NCI-H146 treated with DMSO at 0.1 percent for 48 hours (cell line): ENCODE data around the gene ZG16.
"Not testable (repeated sequence)": the region's sequence is repeated elsewhere in the genome, so short reads cannot be mapped to it uniquely, and the experiment has no call there.

Experiments
- DNase-seq: peaks from one replicate; lab custom pipeline; 2025; ENCODE audit not compliant: unreplicated experiment; lab: John Stamatoyannopoulos, UW

Gene ZG16

DNA sequence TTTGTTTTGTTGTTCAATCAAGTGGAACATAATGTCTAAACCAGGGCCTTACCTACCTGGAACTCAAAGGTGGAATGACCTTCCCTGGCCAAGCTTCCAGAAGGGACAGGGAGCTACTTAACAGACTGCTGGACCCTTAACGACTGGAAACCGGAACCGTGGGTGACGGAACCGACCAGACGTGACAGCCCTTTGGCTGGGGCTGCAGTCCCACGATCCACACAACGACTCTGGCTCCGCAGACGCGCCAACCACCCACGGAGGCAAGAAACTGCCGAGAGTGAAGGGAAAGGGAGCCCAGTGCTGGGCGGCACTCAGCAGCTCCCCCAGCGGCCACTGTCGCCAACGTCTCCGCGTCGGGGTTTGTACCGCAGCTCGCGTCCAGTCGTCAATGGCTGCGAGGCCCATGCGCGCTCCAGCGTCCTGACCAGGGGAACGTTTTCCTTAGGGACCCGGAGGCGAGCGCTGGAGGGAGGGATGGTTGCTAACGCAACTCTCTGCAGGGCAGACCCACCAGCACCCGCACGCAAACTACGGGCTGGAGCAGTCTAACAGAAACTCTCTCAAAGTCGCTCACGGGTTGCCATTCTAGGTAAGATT is 6.9 kb downstream of the ZG16 start:
- DNase-seq = no peak

DNA sequence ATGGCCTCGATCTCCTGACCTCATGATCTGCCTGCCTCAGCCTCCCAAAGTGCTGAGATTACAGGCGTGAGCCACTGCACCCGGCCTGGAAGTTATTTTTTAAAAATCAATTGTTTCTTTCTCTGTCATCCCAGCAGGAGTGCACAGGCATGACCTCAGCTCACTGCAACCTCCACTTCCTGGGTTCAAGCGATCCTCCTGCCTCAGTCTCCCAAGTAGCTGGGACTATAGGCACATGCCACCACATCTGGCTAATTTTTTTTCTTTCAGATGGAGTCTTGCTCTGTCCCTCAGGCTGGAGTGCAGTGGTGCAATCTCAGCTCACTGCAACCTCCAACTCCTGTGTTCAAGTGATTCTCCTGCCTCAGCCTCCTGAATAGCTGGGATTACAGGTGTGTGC is 9.1 kb downstream of the ZG16 start:
- not testable (repeated sequence) for DNase-seq

DNA sequence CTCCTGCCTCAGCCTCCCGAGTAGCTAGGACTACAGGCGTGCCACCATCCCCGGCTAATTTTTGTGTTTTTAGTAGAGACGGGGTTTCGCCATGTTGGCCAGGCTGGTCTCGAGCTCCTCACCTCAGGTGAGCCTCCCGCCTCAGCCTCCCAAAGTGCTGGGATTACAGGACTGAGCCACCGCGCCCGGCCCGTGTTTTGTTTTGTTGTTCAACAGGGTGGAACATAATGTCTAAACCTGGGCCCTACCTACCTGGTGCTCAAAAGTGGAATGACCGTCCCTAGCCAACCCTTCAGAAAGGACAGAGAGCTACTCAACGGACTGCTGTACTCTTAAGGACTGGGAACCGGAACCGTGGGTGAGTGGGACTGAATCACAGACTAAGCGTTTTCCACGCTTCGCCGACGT is 11.7 kb downstream of the ZG16 start:
- peak; percentile 56 for DNase-seq

DNA sequence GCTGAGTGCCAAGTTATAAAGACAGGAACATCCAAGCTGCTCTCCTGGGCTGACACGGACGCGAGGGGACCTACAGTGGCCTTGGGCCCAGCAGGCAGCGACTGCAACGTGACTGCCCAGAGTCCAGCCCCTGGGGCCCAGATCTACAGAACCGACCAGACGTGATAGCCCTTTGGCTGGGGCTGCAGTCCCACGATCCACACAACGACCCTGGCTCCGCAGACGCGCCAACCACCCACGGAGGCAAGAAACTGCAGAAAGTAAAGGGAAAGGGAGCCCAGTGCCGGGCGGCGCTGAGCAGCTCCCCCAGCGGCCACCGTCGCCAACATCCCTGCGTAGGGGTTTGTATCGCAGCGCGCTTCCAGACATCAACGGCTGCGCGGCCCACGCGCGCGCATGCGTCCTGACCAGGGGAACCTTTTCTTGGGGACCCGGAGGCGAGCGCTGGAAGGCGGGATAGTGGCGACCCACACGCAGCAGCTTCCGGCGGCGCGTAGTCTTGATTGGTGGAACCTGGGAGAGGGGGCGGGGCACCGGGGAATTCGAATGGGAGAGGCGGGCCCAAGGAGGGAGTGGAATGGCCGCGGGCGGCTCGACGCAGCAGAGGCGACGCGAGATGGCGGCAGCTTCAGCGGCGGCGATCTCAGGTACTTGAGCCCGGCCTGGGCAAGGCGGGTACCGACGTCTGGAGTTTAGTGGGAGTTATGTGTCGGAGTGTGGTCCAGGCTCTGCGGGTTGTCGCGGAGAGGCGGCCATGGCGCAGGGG is 12.3 kb downstream of the ZG16 start, which contains the start of gene KIF22:
KIF22 (plus strand) TSS at position 569 of the 766 bp plus-strand sequence; CDS start at position 578, 9 bp downstream.
- peak; percentile 98 for DNase-seq

DNA sequence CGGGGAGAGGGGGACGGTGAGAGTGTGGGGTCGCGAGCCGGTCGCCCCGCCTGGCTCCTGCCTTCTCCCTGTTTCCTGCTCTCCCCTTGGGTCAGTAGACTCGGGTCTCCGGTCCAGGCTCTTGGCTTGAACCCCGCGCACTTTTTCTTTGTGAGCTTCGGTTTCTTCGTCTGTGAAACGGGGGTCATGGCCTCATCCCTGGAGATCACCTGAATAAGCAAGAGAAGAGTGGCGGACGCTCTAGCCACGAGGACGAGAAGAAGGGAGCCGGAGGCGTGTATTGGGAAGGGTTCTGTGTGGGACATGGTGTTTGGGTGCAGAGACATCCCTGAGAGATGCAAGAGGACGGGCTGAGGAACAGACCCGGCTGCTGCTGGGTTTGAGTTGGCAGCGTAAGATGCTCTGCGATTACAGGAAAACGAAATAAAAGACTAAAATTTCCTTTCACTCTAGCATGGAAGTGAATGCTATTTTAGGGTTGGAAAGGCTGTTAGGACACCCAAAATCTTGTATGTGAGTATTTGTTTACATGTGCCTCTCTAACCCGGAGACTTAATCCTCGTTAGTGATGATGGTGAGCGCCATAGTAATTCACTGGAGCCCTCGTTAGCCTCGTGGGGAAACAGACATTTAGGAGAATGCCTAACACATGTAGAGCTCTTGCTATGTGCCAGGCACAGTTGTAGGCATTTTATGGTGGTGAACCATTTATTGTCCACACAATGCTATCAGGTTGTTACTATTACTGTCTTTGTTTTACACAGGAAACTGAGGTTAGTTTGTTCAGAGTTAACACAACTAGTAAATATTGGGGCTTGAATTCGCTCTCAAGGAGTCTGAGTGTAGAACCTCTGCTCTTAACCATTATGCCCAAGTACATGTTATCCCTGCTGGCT is 13.1 kb downstream of the ZG16 start:
- DNase-seq = peak; percentile 56

DNA sequence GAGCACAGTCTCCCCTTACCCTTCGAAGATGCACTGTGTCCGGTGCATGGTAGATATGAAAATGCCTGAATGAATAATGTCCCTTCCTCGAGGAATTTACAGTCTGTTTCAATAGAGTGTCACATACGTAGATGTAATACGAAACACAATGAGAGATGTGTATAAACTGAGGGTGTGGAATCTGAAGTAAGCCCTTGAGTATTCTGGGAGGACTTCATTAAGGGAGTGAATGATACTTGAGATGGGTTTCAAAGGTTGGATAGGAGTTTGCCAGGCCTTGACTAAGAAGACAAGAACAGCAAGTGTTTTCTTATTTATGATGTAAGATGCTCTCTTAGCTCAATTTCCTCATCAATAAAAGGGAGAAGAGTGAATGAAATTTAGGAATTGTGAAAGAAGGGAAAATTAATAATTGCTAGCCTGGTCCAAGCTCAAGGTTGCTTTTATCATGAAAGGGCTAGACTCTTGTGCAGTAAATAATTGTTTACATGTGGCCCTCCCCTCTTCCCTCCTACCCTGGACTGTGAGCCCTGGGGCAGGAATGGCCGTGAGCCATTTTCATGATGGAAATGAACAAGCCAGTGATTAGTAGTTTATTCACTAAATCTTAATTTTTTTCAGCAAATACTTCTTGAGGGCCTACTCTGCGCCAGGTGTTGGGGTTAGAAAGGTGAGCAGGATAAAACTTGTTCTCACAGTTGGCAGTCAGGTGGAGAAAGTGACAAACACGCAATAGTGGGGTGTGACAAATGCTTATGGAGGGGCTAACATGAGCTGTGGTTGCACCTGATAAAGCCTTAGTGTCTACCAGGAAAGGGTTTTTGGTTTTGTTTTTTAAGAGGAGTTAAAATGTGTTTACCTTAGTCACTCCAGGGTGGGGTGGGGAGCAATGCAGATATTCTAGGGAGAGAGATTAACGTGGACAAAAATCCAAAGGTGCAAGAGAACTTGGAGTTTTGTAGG is 14.1 kb downstream of the ZG16 start:
- DNase-seq = no peak

DNA sequence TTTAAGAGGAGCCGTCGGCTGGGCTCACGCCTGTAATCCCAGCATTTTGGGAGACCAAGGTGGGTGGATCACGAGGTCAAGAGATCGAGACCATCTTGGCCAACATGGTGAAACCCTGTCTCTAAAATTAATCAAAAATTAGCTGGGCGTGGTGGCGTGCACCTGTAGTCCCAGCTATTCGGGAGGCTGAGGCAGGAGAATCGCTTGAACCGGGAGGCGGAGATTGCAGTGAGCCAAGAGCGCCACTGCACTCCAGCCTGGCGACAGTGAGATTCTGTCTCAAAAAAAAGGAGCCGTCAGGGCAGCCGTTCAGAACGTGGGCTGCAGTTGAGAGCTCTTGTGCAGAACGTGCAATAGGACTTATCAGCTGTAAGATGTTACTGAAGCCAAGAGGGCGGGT is 15.1 kb downstream of the ZG16 start:
- not testable (repeated sequence) for DNase-seq

DNA sequence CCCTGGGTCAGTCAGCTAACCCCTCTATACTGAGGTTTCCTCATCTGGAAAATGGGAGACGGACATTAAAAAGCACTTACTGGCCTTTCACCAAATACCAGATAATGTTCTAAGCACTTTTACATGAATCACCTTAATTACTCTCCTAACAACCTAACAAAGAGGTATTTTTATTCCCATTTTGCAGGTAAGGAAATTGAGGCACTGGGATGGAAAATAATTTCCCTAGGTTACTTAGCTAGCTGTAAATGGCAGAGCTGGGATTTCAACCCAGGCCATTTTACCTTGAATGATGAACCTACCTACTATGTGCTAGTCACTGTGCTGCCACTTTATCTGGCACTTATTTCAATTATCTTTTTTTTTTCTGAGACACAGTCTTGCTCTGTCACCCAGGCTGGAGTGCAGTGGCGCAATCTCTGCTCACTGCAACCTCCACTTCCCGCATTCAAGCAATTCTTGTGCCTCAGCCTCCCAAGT is 16.2 kb downstream of the ZG16 start:
- DNase-seq = no peak

DNA sequence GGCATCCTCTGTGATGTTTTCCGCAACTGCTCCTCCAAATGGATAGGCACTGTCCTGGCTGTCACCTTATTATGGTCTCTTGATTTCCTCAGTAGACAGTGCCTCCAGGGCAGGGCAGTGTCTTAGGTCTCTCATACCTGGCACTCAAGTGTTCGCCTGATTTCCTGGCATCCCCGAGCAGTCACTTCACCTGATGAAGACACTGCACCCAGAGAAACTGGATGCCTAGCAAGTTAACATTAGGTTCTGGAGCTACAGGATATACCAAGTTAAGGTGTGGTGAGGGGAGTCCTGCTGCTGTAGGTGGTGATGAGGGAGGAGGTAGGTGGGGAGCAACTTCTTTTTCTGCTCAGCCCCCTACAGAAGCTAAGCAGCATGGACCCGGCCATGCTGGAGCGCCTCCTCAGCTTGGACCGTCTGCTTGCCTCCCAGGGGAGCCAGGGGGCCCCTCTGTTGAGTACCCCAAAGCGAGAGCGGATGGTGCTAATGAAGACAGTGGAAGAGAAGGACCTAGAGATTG is 24.4 kb downstream of the ZG16 start:
- DNase-seq = no peak

DNA sequence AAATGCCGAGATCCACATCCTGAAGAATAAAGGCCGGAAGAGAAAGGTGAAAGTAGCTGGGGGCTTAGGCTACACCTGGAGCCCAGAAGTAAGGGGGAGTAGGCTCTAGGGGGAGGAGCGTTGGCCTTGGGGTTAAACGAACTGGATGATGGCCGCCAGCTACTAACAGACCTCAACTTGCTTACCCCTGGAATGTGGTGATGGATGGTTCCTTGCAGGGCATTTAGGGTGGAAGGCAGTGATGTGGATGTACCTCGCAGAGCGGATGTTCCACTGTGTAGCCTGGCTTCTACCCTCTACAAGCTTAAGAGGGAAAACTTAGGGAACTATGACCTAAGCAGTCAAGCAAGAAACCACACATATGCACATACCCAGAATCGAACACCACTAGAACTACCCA is 26.0 kb downstream of the ZG16 start:
- no peak for DNase-seq

DNA sequence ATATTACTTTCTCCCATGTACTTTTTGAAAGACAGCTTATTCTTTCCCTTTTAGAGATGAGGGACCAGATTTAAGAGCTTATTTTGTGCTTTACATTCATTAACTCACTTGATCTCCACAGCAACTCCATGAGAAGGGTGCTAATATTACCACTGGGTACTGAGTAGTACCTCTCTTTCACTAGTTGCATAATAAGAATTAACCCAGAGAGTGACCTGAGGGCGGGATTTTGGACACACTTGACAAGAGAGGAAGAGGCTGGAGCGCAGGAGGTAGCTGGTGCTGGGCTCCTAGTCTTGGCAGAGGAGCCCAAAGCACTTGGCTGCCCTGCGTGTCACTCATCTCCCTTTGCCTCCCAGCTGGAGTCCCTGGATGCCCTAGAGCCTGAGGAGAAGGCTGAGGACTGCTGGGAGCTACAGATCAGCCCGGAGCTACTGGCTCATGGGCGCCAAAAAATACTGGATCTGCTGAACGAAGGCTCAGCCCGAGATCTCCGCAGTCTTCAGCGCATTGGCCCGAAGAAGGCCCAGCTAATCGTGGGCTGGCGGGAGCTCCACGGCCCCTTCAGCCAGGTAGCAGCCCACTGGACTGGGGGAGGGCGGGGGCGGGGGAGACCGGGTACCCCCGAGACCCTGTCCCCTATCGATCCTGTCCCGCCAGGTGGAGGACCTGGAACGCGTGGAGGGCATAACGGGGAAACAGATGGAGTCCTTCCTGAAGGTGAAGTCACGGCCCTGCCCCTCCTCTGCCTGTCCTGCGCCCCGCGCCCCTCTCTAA is 26.6 kb downstream of the ZG16 start:
- no peak for DNase-seq

DNA sequence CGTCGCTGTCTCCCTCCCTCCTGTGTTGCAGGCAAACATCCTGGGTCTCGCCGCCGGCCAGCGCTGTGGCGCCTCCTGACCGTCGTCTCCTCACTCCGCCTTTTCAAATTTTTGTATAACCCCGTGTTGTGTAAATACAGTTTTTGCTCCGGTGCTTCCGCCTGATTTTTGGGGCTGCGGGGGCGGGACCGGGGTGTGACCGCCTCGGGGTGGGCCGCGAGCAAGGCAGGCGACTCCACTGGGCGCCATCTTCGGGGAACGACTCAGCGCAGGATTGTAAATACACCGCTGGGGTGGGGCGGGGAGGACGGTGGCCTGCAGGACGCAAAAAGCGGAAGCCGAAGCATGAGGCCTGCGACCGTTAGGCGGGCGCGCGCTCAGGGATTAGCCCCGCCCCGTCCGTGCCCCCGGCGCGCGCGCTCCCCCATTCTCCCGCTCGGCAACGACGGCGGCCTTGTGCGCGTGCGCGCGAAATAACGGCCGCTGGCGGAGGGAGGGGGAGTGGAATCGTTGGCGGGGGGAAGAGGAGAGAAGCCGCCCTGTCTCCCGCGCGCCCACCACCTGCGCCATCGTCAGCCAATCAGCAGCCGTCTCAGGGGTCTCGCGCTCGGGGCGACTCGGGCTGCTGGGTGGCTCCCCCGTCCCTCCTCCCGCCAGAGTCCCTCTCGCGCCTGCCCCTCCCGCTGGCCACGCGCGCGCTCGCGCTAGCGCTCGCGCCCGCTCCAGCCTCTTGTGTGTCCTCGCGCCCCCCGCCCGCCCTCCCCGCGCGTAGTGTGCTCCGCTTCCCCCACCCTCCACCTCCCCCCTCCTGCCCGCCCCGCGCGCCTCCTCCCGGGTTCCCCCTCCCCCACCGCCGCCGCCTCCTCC is 27.4 kb downstream of the ZG16 start:
- peak; percentile 99 for DNase-seq

DNA sequence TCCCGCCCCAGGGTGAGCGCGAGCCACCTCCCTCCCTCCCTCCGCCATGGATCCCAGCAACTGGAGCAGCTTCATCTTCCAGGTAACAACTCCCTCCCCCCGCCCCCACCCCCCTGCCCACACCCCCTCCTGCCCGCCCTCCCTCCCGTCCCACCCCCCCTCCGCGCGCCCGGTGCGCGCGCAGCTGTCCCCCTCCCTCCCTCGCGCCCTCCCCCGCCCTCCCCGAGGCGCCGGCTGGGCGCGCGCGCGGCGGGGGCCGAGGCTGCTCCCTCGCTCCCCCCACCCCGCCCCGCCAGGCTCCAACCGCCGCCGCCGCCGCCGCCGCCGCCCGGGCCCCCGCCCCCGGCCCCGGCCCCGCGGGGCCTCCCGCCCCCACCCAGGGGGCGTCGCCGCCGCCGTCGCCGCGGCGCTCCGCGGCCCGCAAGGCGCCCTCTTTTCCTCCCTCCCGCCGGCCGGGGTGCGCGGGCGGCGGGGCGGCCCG is 28.1 kb downstream of the ZG16 start, which contains the start of gene MAZ:
MAZ (plus strand) TSS at position 431 of the 481 bp plus-strand sequence. CDS start 173 bp downstream, outside the sequence.
- DNase-seq = peak; percentile 90

DNA sequence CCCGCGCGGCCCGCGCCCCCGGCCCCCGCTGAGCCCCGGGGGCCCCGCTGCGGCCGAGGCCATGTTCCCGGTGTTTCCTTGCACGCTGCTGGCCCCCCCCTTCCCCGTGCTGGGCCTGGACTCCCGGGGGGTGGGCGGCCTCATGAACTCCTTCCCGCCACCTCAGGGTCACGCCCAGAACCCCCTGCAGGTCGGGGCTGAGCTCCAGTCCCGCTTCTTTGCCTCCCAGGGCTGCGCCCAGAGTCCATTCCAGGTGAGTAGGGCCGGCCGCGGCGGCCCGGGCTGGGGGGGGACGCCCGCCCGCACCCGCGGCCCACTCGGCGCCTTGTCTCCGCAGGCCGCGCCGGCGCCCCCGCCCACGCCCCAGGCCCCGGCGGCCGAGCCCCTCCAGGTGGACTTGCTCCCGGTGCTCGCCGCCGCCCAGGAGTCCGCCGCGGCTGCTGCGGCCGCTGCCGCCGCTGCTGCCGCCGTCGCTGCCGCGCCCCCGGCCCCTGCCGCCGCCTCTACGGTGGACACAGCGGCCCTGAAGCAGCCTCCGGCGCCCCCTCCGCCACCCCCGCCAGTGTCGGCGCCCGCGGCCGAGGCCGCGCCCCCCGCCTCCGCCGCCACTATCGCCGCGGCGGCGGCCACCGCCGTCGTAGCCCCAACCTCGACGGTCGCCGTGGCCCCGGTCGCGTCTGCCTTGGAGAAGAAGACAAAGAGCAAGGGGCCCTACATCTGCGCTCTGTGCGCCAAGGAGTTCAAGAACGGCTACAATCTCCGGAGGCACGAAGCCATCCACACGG is 28.8 kb downstream of the ZG16 start:
- peak; percentile 88 for DNase-seq

DNA sequence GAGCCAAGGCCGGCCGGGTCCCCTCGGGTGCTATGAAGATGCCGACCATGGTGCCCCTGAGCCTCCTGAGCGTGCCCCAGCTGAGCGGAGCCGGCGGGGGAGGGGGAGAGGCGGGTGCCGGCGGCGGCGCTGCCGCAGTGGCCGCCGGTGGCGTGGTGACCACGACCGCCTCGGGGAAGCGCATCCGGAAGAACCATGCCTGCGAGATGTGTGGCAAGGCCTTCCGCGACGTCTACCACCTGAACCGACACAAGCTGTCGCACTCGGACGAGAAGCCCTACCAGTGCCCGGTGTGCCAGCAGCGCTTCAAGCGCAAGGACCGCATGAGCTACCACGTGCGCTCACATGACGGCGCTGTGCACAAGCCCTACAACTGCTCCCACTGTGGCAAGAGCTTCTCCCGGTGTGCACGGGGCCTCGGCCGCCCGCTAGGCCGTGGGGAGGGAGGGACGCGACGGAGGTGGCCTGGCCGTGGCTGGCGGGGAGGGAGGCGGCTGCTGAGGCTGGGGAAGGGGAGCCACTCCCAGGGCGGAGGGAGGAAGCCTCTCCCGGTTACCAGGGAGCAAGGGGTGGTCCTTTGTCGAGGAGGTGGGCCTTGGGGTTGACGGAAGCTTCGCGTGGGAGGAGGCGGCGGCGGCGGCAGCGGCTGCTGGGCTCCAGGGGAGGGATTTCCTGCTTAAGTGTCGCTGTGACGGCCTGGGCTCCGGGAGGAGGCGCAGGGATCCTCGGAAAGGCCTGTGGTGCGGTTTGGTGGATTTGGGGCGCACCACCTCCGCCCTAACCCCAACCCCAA is 29.6 kb downstream of the ZG16 start:
- peak; percentile 88 for DNase-seq

DNA sequence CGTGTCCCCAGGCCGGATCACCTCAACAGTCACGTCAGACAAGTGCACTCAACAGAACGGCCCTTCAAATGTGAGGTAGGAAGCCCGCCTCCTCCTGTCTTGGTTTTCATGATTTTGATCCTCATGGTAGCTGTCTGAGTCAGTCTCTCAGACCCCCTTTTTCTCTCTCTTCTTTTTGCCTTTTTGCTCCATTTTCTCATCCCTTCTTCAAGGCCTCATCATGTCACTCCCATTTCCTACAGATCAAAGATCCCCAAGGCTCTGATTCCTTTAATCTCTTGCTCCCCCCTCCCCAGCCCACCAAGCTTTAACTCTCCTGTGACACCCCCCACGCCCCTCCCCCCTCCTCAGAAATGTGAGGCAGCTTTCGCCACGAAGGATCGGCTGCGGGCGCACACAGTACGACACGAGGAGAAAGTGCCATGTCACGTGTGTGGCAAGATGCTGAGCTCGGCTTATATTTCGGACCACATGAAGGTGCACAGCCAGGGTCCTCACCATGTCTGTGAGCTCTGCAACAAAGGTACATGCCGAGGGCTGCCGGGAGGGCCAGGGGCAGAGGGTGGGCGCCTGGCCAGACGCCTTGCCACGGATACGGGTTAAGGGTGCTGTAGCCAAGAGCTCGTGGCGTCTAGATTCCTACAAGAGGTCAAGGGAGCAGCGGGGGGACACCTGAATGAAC is 30.3 kb downstream of the ZG16 start:
- no peak for DNase-seq
